Sigmoid colon (tissue), 4 donors: Measurements from ENCODE around the gene NDRG2.
"Not testable (repeated sequence)": the region's sequence is repeated elsewhere in the genome, so short reads cannot be mapped to it uniquely, and the experiment has no call there.

Experiments used
- EP300 ChIP-seq, 4 donors: sonication (generic); formaldehyde crosslinking; IDR thresholded peaks; one replicate each; pipeline ENCODE4 v1.6.1; 2017; ENCODE audit warnings: antibody characterized with exemption in 4 of 4
- POLR2A ChIP-seq, 2 donors: fragments of 450-650 bp; IDR thresholded peaks; one replicate each; pipeline ENCODE4 v1.6.1; 2016; ENCODE audit warnings: antibody characterized with exemption in 2 of 2, mild to moderate bottlenecking in 2 of 2, moderate library complexity in 2 of 2
- POLR2AphosphoS5 ChIP-seq, 4 donors: sonication (generic); formaldehyde crosslinking; IDR thresholded peaks; one replicate each; pipeline ENCODE4 v1.6.1; 2017; ENCODE audit warnings: antibody characterized with exemption in 4 of 4
- TF ChIP-seq, protein P1 (sequence below), 4 experiments: fragments of 450-650 bp in 3 of 4; fragments of 200-600 bp in 1 of 4; IDR thresholded peaks; one replicate each; pipeline ENCODE4 v1.5.1; 2016 to 2019; ENCODE audit warnings: antibody characterized with exemption in 4 of 4, mild to moderate bottlenecking in 3 of 4, moderate library complexity in 2 of 4

GRCh38 chr14:21009721-21010120 is 15.1 kb downstream of the NDRG2 start:
- TF ChIP-seq, protein P1, sequence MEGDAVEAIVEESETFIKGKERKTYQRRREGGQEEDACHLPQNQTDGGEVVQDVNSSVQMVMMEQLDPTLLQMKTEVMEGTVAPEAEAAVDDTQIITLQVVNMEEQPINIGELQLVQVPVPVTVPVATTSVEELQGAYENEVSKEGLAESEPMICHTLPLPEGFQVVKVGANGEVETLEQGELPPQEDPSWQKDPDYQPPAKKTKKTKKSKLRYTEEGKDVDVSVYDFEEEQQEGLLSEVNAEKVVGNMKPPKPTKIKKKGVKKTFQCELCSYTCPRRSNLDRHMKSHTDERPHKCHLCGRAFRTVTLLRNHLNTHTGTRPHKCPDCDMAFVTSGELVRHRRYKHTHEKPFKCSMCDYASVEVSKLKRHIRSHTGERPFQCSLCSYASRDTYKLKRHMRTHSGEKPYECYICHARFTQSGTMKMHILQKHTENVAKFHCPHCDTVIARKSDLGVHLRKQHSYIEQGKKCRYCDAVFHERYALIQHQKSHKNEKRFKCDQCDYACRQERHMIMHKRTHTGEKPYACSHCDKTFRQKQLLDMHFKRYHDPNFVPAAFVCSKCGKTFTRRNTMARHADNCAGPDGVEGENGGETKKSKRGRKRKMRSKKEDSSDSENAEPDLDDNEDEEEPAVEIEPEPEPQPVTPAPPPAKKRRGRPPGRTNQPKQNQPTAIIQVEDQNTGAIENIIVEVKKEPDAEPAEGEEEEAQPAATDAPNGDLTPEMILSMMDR (IDR thresholded peaks at IDR 0.05): not testable (repeated sequence)
- TF ChIP-seq EP300, POLR2A, POLR2AphosphoS5 (IDR thresholded peaks at IDR 0.05): not testable (repeated sequence)
